Neural crest cell (in vitro differentiated cells): ENCODE results near the gene FNDC3B. TPM values are rescaled to one million over a fixed set of nuclear protein-coding genes. Genes with fewer than 3 reads are reported as not detected.
A peak's percentile ranks its signal among the peaks of the same experiment; 100 is the strongest.

Source experiments
- DNase-seq: peaks from one replicate; pipeline ENCODE4 v3.0.0; 2021; ENCODE audit warnings: low read depth, mixed read lengths, low spot score
- H3K27ac Mint-ChIP-seq: one replicate; pipeline ENCODE4 v1.8.0; 2021; ENCODE audit warnings: mild to moderate bottlenecking, mixed read lengths; ENCODE audit not compliant: unreplicated experiment
- H3K27me3 Mint-ChIP-seq: 2 replicates; pipeline ENCODE4 v1.8.0; 2021; ENCODE audit warnings: low read depth, mild to moderate bottlenecking, mixed read lengths
- H3K36me3 Mint-ChIP-seq: 2 replicates; pipeline ENCODE4 v1.8.0; 2021; ENCODE audit warnings: low read depth, mild to moderate bottlenecking, mixed read lengths
- H3K4me1 Mint-ChIP-seq: 2 replicates; pipeline ENCODE4 v1.8.0; 2021; ENCODE audit warnings: mixed read lengths
- H3K4me3 Mint-ChIP-seq: one replicate; pipeline ENCODE4 v1.8.0; 2021; ENCODE audit warnings: mild to moderate bottlenecking, mixed read lengths
- H3K9me3 Mint-ChIP-seq: 2 replicates; pipeline ENCODE4 v1.8.0; 2021; ENCODE audit warnings: mixed read lengths
- CTCF ChIP-seq: fragments of 200-600 bp; sonication (generic); conservative IDR thresholded peaks from 2 replicates; pipeline ENCODE4 v1.5.0; 2021; ENCODE audit warnings: antibody characterized with exemption, mild to moderate bottlenecking
- total RNA-seq: library from RNA; stranded (reverse); gene quantifications from 2 replicates; pipeline ENCODE4 v1.2.1, GENCODE V29; 2021

The FNDC3B gene
- total RNA-seq, 1 donor from 2014 or later: 41.5 TPM

DNA sequence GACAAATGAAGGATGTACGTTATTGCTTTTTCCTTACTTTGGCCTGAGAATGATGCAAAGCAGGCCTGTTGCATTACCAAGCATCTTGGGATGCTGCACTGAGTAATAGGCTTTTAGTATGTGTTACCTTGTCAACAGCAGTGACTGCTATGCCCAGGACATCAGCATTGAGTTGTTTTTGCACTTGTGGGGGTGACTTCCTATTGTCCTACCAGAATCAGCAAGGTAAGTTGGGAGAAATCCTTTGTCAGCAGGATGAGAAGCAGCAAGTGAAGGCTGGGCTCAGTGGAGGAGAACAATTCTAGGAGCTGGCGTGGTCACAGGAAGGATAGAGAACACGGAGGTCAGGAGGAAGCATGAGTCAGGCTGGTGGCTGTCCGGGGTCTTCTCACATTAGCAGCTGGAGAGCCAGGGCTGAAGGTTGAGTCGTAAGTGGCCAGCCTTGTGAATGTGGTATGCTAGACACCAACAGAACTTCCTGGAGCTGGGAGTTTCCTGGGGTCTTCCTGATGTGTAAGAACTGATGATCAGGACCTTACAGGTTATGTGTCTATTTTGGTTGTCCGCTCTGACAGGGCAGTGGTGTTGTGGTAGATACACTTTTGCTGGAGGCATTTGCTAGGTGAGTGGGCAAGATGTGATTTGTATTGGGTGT, 142.7 kb downstream of the FNDC3B start:
- Mint-ChIP-seq H3K27me3 (no peaks in the 10 kb centered on the region), H3K27ac (no peak overlapping the region), H3K36me3 (peaks cover 3% of the 10 kb centered on the region), H3K9me3 (no peaks in the 10 kb centered on the region), H3K4me1 (peaks cover 44% of the 10 kb centered on the region), H3K4me3 (no peak overlapping the region)
- TF ChIP-seq CTCF: no peak
- no peak for DNase-seq

- H3K36me3 Mint-ChIP-seq: peaks cover 3% of the 10 kb centered on the region
- no peak for TF ChIP-seq CTCF
- H3K27me3 Mint-ChIP-seq: no peaks in the 10 kb centered on the region
- H3K9me3 Mint-ChIP-seq: no peaks in the 10 kb centered on the region
- no peak overlapping the region for H3K4me3 Mint-ChIP-seq
- H3K4me1 Mint-ChIP-seq: peaks cover 44% of the 10 kb centered on the region
- H3K27ac Mint-ChIP-seq: no peak overlapping the region
- DNase-seq: no peak
Measured at GRCh38 chr3:172182797-172183196, 143.4 kb downstream of the FNDC3B start.

DNA sequence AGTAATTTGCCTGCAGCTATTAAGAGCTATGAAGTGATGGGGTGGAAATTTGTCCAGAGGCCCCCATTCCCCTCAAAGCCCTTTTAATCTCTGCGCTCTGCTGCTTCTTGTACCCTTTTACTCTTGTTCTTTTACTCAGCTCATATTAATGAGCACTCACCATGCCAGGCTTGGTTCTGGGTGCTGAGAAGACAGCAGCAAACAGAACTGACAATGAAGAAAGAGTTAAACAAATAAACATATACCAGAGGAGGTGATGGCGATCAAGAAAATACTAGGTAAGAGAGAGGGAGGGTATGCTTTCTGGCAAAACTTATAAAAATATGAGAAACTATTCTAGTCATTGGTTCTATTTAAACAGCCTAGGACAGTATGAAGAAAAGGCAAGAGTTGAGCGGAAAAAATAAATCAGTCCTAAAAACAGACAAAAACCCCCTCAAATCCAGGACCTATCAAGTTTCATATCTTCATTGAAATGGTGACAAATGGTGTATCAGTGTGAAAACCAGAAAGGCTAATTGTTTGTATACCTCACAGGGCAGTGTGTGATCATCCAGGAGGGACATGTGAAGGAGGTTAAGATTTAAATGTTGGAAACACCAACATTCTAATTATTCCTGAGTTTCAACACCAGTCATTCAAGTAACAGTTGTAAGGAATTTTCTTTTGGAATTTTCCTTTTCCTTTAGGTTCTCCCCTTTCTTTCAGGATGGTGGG, 144.9 kb downstream of the FNDC3B start:
- H3K27me3 Mint-ChIP-seq: no peaks in the 10 kb centered on the region
- peaks cover 40% of the 10 kb centered on the region for H3K4me1 Mint-ChIP-seq
- H3K4me3 Mint-ChIP-seq: no peak overlapping the region
- DNase-seq: no peak
- H3K36me3 Mint-ChIP-seq: no peaks in the 10 kb centered on the region
- no peaks in the 10 kb centered on the region for H3K9me3 Mint-ChIP-seq
- H3K27ac Mint-ChIP-seq: no peak overlapping the region
- no peak for TF ChIP-seq CTCF

DNA sequence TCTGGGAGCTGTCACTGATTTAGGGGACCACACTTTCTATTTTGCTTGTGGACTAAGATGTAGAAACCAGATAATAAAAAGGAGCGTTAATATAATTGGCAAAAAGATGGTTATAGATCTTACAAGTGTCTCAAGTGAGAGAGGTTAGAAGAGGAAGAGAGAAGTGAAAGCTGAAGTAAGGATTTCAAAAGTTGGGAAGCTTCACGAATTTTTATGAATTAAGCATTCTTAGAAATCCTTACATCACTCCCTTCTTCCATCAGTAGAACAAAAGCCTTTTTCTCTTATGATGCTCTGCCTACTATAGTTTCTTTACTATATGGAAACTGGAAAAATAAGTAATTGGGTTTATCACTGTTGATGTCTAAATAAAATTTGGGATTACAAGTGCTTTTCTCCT, 146.5 kb downstream of the FNDC3B start:
- no peak for DNase-seq
- Mint-ChIP-seq H3K4me3 (no peak overlapping the region), H3K27ac (no peak overlapping the region), H3K9me3 (no peaks in the 10 kb centered on the region), H3K27me3 (no peaks in the 10 kb centered on the region), H3K36me3 (no peaks in the 10 kb centered on the region), H3K4me1 (peaks cover 27% of the 10 kb centered on the region)
- no peak for TF ChIP-seq CTCF

GRCh38 chr3:172186607-172187006, 147.2 kb downstream of the FNDC3B start:
- Mint-ChIP-seq H3K4me3 (no peak overlapping the region), H3K4me1 (peaks cover 27% of the 10 kb centered on the region), H3K27ac (peak overlapping the region; percentile 58), H3K9me3 (no peaks in the 10 kb centered on the region), H3K27me3 (no peaks in the 10 kb centered on the region), H3K36me3 (no peaks in the 10 kb centered on the region)
- no peak for DNase-seq
- no peak for TF ChIP-seq CTCF
